WERI-Rb-1 (cell line): Measurements from ENCODE around the gene DOC2A.

Source experiments
- DNase-seq: peaks from one replicate; pipeline ENCODE4 v3.0.0-alpha.2; 2020
- H3K27ac ChIP-seq: fragments of 250-450 bp; sonication (Bioruptor Pico); 2 replicates; pipeline ENCODE4 v1.5.1; 2020; ENCODE audit warnings: mild to moderate bottlenecking, moderate library complexity
- H3K27me3 ChIP-seq: fragments of 250-450 bp; sonication (Bioruptor Pico); 2 replicates; pipeline ENCODE4 v1.5.1; 2021; ENCODE audit warnings: mild to moderate bottlenecking, low read depth, moderate library complexity; ENCODE audit not compliant: insufficient read depth, severe bottlenecking
- H3K36me3 ChIP-seq: fragments of 250-450 bp; sonication (Bioruptor Pico); 2 replicates; pipeline ENCODE4 v1.5.1; 2020; ENCODE audit warnings: mild to moderate bottlenecking, moderate library complexity
- H3K4me3 ChIP-seq: 2 replicates; pipeline ENCODE4 v1.5.1; 2011; ENCODE audit warnings: low read depth, mild to moderate bottlenecking, control low read depth, low read length
- H3K9me3 ChIP-seq: fragments of 250-450 bp; sonication (Bioruptor Pico); 2 replicates; pipeline ENCODE4 v1.5.1; 2021; ENCODE audit warnings: mild to moderate bottlenecking, moderate library complexity; ENCODE audit not compliant: severe bottlenecking
- CTCF ChIP-seq: IDR thresholded peaks from 2 replicates; pipeline ENCODE4 v1.5.1; 2011; ENCODE audit warnings: low read depth, mild to moderate bottlenecking, control low read depth, inconsistent platforms, low read length

The DOC2A gene

GRCh38 chr16:29971304-29971703, 39.5 kb downstream of the DOC2A start:
- Histone ChIP-seq H3K27ac (no peak overlapping the region), H3K27me3 (no peaks in the 10 kb centered on the region), H3K9me3 (peaks cover 7% of the 10 kb centered on the region), H3K36me3 (peaks cover 27% of the 10 kb centered on the region), H3K4me3 (no peak overlapping the region)
- no peak for DNase-seq
- TF ChIP-seq CTCF, result no peak

GRCh38 chr16:29968205-29968604, 42.6 kb downstream of the DOC2A start:
- no peak for TF ChIP-seq CTCF
- Histone ChIP-seq H3K4me3 (no peak overlapping the region), H3K9me3 (peaks cover 7% of the 10 kb centered on the region), H3K27ac (no peak overlapping the region), H3K27me3 (no peaks in the 10 kb centered on the region), H3K36me3 (peaks cover 27% of the 10 kb centered on the region)
- no peak for DNase-seq

GRCh38 chr16:29963021-29963743, 47.6 kb downstream of the DOC2A start:
- no peak overlapping the region for H3K4me3 ChIP-seq

GRCh38 chr16:29962344-29962994, 48.4 kb downstream of the DOC2A start:
- Histone ChIP-seq H3K27ac (peak overlapping the region; percentile 79), H3K4me3 (peak overlapping the region; percentile 48), H3K9me3 (peaks cover 11% of the 10 kb centered on the region), H3K36me3 (peaks cover 2% of the 10 kb centered on the region; the same call in 1 of the 2 replicates), H3K27me3 (no peaks in the 10 kb centered on the region)
- DNase-seq, result no peak
- TF ChIP-seq CTCF, result no peak

More at GRCh38 chr16:29963021-29963743, 47.6 kb downstream of the DOC2A start:
- no peak for DNase-seq
- Histone ChIP-seq H3K36me3 (peaks cover 6% of the 10 kb centered on the region; the same call in 1 of the 2 replicates), H3K9me3 (peaks cover 11% of the 10 kb centered on the region), H3K27me3 (no peaks in the 10 kb centered on the region), H3K27ac (no peak overlapping the region)
- TF ChIP-seq CTCF, result no peak

GRCh38 chr16:29961479-29962343, 49.1 kb downstream of the DOC2A start, which contains the start of gene TMEM219:
Gene TMEM219, plus strand, starts transcription at chr16:29962079. Its CDS starts 1,065 bp downstream, at chr16:29963144.
- Histone ChIP-seq H3K4me3 (peak within 1 kb of the TSS; percentile 48), H3K27ac (peak within 1 kb of the TSS; percentile 79), H3K9me3 (peaks cover 11% of the 10 kb centered on the region), H3K36me3 (peaks cover 2% of the 10 kb centered on the region; the same call in 1 of the 2 replicates), H3K27me3 (no peaks in the 10 kb centered on the region)
- peak; percentile 90 for DNase-seq
- peak; percentile 32 for TF ChIP-seq CTCF
